Measurements from ENCODE around the gene KLC1. TPM values are rescaled to one million over a fixed set of nuclear protein-coding genes. Genes with fewer than 3 reads are reported as not detected.

The KLC1 gene
- total RNA-seq, 2 donors from 2014 or later = 118 to 139 TPM

GRCh38 chr14:103708750-103709187 lies 79.8 kb downstream of the KLC1 start:
- ATAC-seq = peak; percentile 3 to 17
- intact Hi-C loops (cut with DNase I) = no loop called here
- DNase-seq = no peak

GRCh38 chr14:103709814-103710213 lies 80.8 kb downstream of the KLC1 start:
- ATAC-seq (no peak), DNase-seq (no peak)
- intact Hi-C loops (cut with DNase I) = no loop called here

GRCh38 chr14:103710771-103711377 lies 81.9 kb downstream of the KLC1 start:
- intact Hi-C loops (cut with DNase I) = no loop called here
- ATAC-seq = no peak
- DNase-seq = no peak

GRCh38 chr14:103711516-103712431 lies 82.8 kb downstream of the KLC1 start:
- peak in 1 of 2 donors; percentile 0 for ATAC-seq
- peak; percentile 75 for DNase-seq
- intact Hi-C loops (cut with DNase I) = no loop called here

GRCh38 chr14:103712633-103713247 lies 83.7 kb downstream of the KLC1 start:
- no peak for ATAC-seq
- DNase-seq = no peak
- intact Hi-C loops (cut with DNase I) = no loop called here

- intact Hi-C loops (cut with DNase I) = no loop called here
- ATAC-seq (no peak), DNase-seq (no peak)
Measured at GRCh38 chr14:103713304-103714062, 84.5 kb downstream of the KLC1 start.

- DNase-seq (no peak), ATAC-seq (no peak)
- intact Hi-C loops (cut with DNase I) = no loop called here
Measured at GRCh38 chr14:103714063-103714724, 85.2 kb downstream of the KLC1 start.

GRCh38 chr14:103715052-103716000 lies 86.3 kb downstream of the KLC1 start, which contains the start of the genes XRCC3 and ZFYVE21:
TSS of gene XRCC3 (minus strand) at chr14:103715451. CDS start at chr14:103711087, 4,364 bp downstream.
TSS of gene ZFYVE21 (plus strand) at chr14:103715810. CDS start at chr14:103715842, 32 bp downstream.
- peak; percentile 100 for DNase-seq
- intact Hi-C loops (cut with DNase I) = no loop called here
- ATAC-seq = peak; percentile 95

GRCh38 chr14:103716091-103716801 lies 87.2 kb downstream of the KLC1 start:
- ATAC-seq = peak; percentile 1 to 5
- intact Hi-C loops (cut with DNase I) = no loop called here
- DNase-seq = peak; percentile 62

- intact Hi-C loops (cut with DNase I) = no loop called here
- ATAC-seq = no peak
- no peak for DNase-seq
Measured at GRCh38 chr14:103716899-103717411, 87.9 kb downstream of the KLC1 start.

GRCh38 chr14:103718572-103718971 lies 89.6 kb downstream of the KLC1 start:
- ATAC-seq = no peak
- no peak for DNase-seq
- intact Hi-C loops (cut with DNase I) = no loop called here

- intact Hi-C loops (cut with DNase I) = no loop called here
- ATAC-seq = no peak
- no peak for DNase-seq
Measured at GRCh38 chr14:103719751-103720150, 90.7 kb downstream of the KLC1 start.

- peak in 1 of 2 donors; percentile 3 for ATAC-seq
- DNase-seq = no peak
- intact Hi-C loops (cut with DNase I) = no loop called here
Measured at GRCh38 chr14:103721334-103722120, 92.5 kb downstream of the KLC1 start.

- DNase-seq (no peak), ATAC-seq (peak in 1 of 2 donors; percentile 3)
- intact Hi-C loops (cut with DNase I) = no loop called here
Measured at GRCh38 chr14:103723748-103724081, 94.7 kb downstream of the KLC1 start.

- intact Hi-C loops (cut with DNase I) = no loop called here
- DNase-seq (peak; percentile 91), ATAC-seq (peak; percentile 75 to 82)
Measured at GRCh38 chr14:103724116-103724515, 95.1 kb downstream of the KLC1 start.

Data from left cardiac atrium (tissue), 4 donors.